ENCODE measurements around the gene PCARE.

DNA sequence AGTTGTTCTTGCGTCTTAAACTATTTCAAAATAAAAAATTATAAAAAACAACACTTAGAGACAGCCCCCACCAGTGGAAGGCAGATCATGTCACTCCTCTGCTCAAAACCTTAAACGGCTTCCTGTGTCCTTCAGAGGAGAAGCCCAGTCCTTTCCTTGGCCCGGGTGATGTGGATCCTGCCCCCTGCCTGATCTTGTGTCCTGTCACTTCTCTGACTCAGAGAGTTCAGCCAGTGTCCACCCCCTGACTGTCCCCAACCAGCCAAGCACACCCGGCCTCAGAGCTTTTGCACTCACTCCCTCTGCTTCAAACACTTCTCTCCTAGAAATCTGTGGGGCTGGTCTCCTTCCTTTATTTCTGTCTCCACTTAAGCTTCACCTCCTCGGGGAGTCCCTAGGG, 57.8 kb downstream of the PCARE start:
- TF ChIP-seq POLR2AphosphoS5 (IDR thresholded peaks at IDR 0.05; ENCODE audit: low read depth, low read length): no peak
- no peak for TF ChIP-seq POLR2A (IDR thresholded peaks at IDR 0.05; ENCODE audit: low read depth, low read length)
- TF ChIP-seq TAF1 (IDR thresholded peaks at IDR 0.05; ENCODE audit: borderline replicate concordance, low read depth, low read length): no peak
